Mucosa of rectum (tissue), 2 donors: ENCODE results near the gene CDC42EP2.
A peak's percentile ranks its signal among the peaks of the same experiment; 100 is the strongest.
"Not testable (repeated sequence)": the region's sequence is repeated elsewhere in the genome, so short reads cannot be mapped to it uniquely, and the experiment has no call there.

Source experiments
- H3K27ac ChIP-seq, 2 donors: one replicate each; pipeline ENCODE4 v1.7.0; 2013; ENCODE audit warnings: inconsistent platforms in 2 of 2, low read depth in 2 of 2, low read length in 2 of 2
- H3K27me3 ChIP-seq, 2 donors: one replicate each; pipeline ENCODE4 v1.7.0; 2013; ENCODE audit warnings: low read length in 2 of 2; ENCODE audit not compliant: control insufficient read depth in 2 of 2, insufficient read depth in 2 of 2
- H3K36me3 ChIP-seq, 2 donors: one replicate each; pipeline ENCODE4 v1.7.0; 2013; ENCODE audit warnings: low read length in 2 of 2; ENCODE audit not compliant: control insufficient read depth in 2 of 2, insufficient read depth in 2 of 2
- H3K4me1 ChIP-seq, 2 donors: one replicate each; pipeline ENCODE4 v1.7.0; 2013; ENCODE audit warnings: low read length in 2 of 2, mild to moderate bottlenecking in 1 of 2; ENCODE audit not compliant: control insufficient read depth in 2 of 2, insufficient read depth in 2 of 2
- H3K4me3 ChIP-seq, 2 donors: one replicate each; pipeline ENCODE4 v1.7.0; 2013; ENCODE audit warnings: low read length in 2 of 2
- H3K9ac ChIP-seq, 2 donors: one replicate each; pipeline ENCODE4 v1.7.0; 2013; ENCODE audit warnings: low read length in 2 of 2, low read depth in 1 of 2, mild to moderate bottlenecking in 1 of 2
- H3K9me3 ChIP-seq, 2 donors: one replicate each; pipeline ENCODE4 v1.7.0; 2013; ENCODE audit warnings: low read length in 2 of 2; ENCODE audit not compliant: control insufficient read depth in 2 of 2
- donor health status: healthy.
- donor health status: Normal muscosa, but diverticular disease.

The CDC42EP2 gene

GRCh38 chr11:65332591-65332990, 17.9 kb downstream of the CDC42EP2 start:
- not testable (repeated sequence) for H3K36me3 ChIP-seq, H3K27ac ChIP-seq, H3K4me3 ChIP-seq, H3K9ac ChIP-seq, H3K9me3 ChIP-seq, H3K27me3 ChIP-seq
- H3K4me1 ChIP-seq: peaks cover 8 to 16% of the 10 kb centered on the region in 2 donors

GRCh38 chr11:65334696-65335295, 20.1 kb downstream of the CDC42EP2 start:
- Histone ChIP-seq H3K9ac (peak overlapping the region; percentile 60 to 86), H3K27ac (no peak overlapping the region)

GRCh38 chr11:65338676-65339075, 24.0 kb downstream of the CDC42EP2 start:
- H3K9ac ChIP-seq: no peak overlapping the region
- H3K27me3 ChIP-seq: no peaks in the 10 kb centered on the region
- peaks cover 5 to 10% of the 10 kb centered on the region in 2 donors for H3K4me1 ChIP-seq
- H3K9me3 ChIP-seq: no peaks in the 10 kb centered on the region
- H3K4me3 ChIP-seq: no peak overlapping the region
- H3K27ac ChIP-seq: no peak overlapping the region
- peaks cover 20 to 38% of the 10 kb centered on the region in 2 donors for H3K36me3 ChIP-seq

More at GRCh38 chr11:65334696-65335295, 20.1 kb downstream of the CDC42EP2 start:
- peaks cover 0 to 5% of the 10 kb centered on the region in 2 donors for H3K36me3 ChIP-seq
- no peaks in the 10 kb centered on the region for H3K27me3 ChIP-seq
- peak overlapping the region; percentile 91 to 96 for H3K4me3 ChIP-seq
- H3K4me1 ChIP-seq: peaks cover 5 to 11% of the 10 kb centered on the region in 2 donors
- no peaks in the 10 kb centered on the region for H3K9me3 ChIP-seq

GRCh38 chr11:65340226-65340625, 25.6 kb downstream of the CDC42EP2 start:
- no peak overlapping the region for H3K27ac ChIP-seq
- H3K36me3 ChIP-seq: peaks cover 35 to 54% of the 10 kb centered on the region in 2 donors
- no peaks in the 10 kb centered on the region for H3K9me3 ChIP-seq
- H3K4me3 ChIP-seq: no peak overlapping the region
- no peak overlapping the region for H3K9ac ChIP-seq
- peaks cover 0 to under 1% of the 10 kb centered on the region in 2 donors for H3K4me1 ChIP-seq
- no peaks in the 10 kb centered on the region for H3K27me3 ChIP-seq

GRCh38 chr11:65341856-65342255, 27.2 kb downstream of the CDC42EP2 start:
- Histone ChIP-seq H3K9me3 (no peaks in the 10 kb centered on the region), H3K36me3 (peaks cover 49 to 70% of the 10 kb centered on the region in 2 donors), H3K4me1 (no peaks in the 10 kb centered on the region), H3K4me3 (no peak overlapping the region), H3K9ac (no peak overlapping the region), H3K27me3 (no peaks in the 10 kb centered on the region), H3K27ac (no peak overlapping the region)

GRCh38 chr11:65351511-65351910, 36.8 kb downstream of the CDC42EP2 start:
- H3K27me3 ChIP-seq: peaks cover 0 to 4% of the 10 kb centered on the region in 2 donors
- no peak overlapping the region for H3K9ac ChIP-seq
- H3K36me3 ChIP-seq: peaks cover 40 to 45% of the 10 kb centered on the region in 2 donors
- peaks cover 15 to 18% of the 10 kb centered on the region in 2 donors for H3K4me1 ChIP-seq
- H3K9me3 ChIP-seq: no peaks in the 10 kb centered on the region
- no peak overlapping the region for H3K4me3 ChIP-seq
- no peak overlapping the region for H3K27ac ChIP-seq

- Histone ChIP-seq H3K27me3 (peaks cover 0 to 7% of the 10 kb centered on the region in 2 donors), H3K27ac (no peak overlapping the region), H3K4me3 (no peak overlapping the region), H3K9ac (no peak overlapping the region), H3K36me3 (peaks cover 36 to 37% of the 10 kb centered on the region in 2 donors), H3K9me3 (no peaks in the 10 kb centered on the region), H3K4me1 (peaks cover 15 to 18% of the 10 kb centered on the region in 2 donors)
These were observed 38.1 kb downstream of the CDC42EP2 start for GRCh38 chr11:65352783-65353182.

GRCh38 chr11:65353376-65353775, 38.7 kb downstream of the CDC42EP2 start:
- Histone ChIP-seq H3K27ac (no peak overlapping the region), H3K36me3 (peaks cover 30 to 31% of the 10 kb centered on the region in 2 donors), H3K4me1 (peaks cover 15 to 18% of the 10 kb centered on the region in 2 donors), H3K9ac (no peak overlapping the region), H3K27me3 (peaks cover 0 to 7% of the 10 kb centered on the region in 2 donors), H3K4me3 (no peak overlapping the region), H3K9me3 (no peaks in the 10 kb centered on the region)

GRCh38 chr11:65353900-65354264, 39.2 kb downstream of the CDC42EP2 start:
- peaks cover 15 to 18% of the 10 kb centered on the region in 2 donors for H3K4me1 ChIP-seq
- peak overlapping the region; percentile 76 to 84 for H3K4me3 ChIP-seq
- H3K36me3 ChIP-seq: peaks cover 25 to 27% of the 10 kb centered on the region in 2 donors
- H3K9me3 ChIP-seq: no peaks in the 10 kb centered on the region
- peaks cover 0 to 7% of the 10 kb centered on the region in 2 donors for H3K27me3 ChIP-seq
- peak overlapping the region in 1 of 2 donors; percentile 65 for H3K9ac ChIP-seq
- H3K27ac ChIP-seq: peak overlapping the region; percentile 56 to 72

GRCh38 chr11:65354265-65355012, 39.8 kb downstream of the CDC42EP2 start, which contains the start of gene TIGD3:
Gene TIGD3, plus strand, starts transcription at chr11:65354751. Its CDS starts 1,058 bp downstream, at chr11:65355809.
- Histone ChIP-seq H3K36me3 (peaks cover 20 to 22% of the 10 kb centered on the region in 2 donors), H3K9ac (peak within 1 kb of the TSS; percentile 63 to 65), H3K4me3 (peak within 1 kb of the TSS; percentile 76 to 84), H3K27ac (peak within 1 kb of the TSS; percentile 56 to 72), H3K27me3 (peaks cover 0 to 7% of the 10 kb centered on the region in 2 donors), H3K9me3 (no peaks in the 10 kb centered on the region), H3K4me1 (peaks cover 15 to 18% of the 10 kb centered on the region in 2 donors)
